Measurements from ENCODE around the gene ALDH1A1. TPM values are rescaled to one million over a fixed set of nuclear protein-coding genes. Genes with fewer than 3 reads are reported as not detected.

ALDH1A1 gene
- total RNA-seq, 1 donor from 2014 or later: 212 TPM

GRCh38 chr9:72911816-72912215 is 41.0 kb downstream of the ALDH1A1 start:
- TF ChIP-seq, protein P1, sequence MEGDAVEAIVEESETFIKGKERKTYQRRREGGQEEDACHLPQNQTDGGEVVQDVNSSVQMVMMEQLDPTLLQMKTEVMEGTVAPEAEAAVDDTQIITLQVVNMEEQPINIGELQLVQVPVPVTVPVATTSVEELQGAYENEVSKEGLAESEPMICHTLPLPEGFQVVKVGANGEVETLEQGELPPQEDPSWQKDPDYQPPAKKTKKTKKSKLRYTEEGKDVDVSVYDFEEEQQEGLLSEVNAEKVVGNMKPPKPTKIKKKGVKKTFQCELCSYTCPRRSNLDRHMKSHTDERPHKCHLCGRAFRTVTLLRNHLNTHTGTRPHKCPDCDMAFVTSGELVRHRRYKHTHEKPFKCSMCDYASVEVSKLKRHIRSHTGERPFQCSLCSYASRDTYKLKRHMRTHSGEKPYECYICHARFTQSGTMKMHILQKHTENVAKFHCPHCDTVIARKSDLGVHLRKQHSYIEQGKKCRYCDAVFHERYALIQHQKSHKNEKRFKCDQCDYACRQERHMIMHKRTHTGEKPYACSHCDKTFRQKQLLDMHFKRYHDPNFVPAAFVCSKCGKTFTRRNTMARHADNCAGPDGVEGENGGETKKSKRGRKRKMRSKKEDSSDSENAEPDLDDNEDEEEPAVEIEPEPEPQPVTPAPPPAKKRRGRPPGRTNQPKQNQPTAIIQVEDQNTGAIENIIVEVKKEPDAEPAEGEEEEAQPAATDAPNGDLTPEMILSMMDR (IDR thresholded peaks at IDR 0.05): no peak
- H3K27me3 ChIP-seq: no peaks in the 10 kb centered on the region
- no peaks in the 10 kb centered on the region for H3K9me3 ChIP-seq
- intact Hi-C loops (cut with DNase I): no loop called here
- H3K36me3 ChIP-seq: peaks cover 22% of the 10 kb centered on the region
- H3K27ac ChIP-seq: no peak overlapping the region
- ATAC-seq (no peak), DNase-seq (no peak)
- H3K4me3 ChIP-seq: no peak overlapping the region
- no peaks in the 10 kb centered on the region for H3K4me1 ChIP-seq

- no peak overlapping the region for H3K4me3 ChIP-seq
- H3K9me3 ChIP-seq: no peaks in the 10 kb centered on the region
- DNase-seq (no peak), ATAC-seq (no peak)
- intact Hi-C loops (cut with DNase I): no loop called here
- TF ChIP-seq, protein P1 (IDR thresholded peaks at IDR 0.05): no peak
- H3K27ac ChIP-seq: no peak overlapping the region
- H3K27me3 ChIP-seq: no peaks in the 10 kb centered on the region
- peaks cover 17% of the 10 kb centered on the region for H3K36me3 ChIP-seq
- H3K4me1 ChIP-seq: no peaks in the 10 kb centered on the region
Measured at GRCh38 chr9:72911247-72911775, 41.5 kb downstream of the ALDH1A1 start.

DNA sequence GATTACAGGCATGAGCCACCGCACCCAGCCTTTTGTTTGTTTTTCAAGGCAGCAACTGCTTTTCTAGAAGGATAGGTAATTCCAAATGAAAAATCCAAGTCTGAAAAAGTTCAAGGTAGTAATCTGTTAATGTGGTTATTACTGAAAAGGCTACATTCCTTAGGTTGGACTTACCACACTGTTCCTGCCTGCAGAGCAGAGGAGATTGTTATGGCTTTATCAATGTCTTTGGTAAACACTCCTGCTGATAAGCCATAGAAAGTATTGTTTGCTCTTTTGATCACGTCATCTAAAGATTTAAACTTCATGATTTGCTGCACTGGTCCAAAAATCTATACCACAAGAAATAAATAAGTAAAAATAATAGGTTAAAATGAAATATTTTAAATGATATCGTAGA is 43.4 kb downstream of the ALDH1A1 start:
- peaks cover 12% of the 10 kb centered on the region for H3K36me3 ChIP-seq
- H3K9me3 ChIP-seq: no peaks in the 10 kb centered on the region
- ATAC-seq (no peak), DNase-seq (no peak)
- no peaks in the 10 kb centered on the region for H3K27me3 ChIP-seq
- intact Hi-C loops (cut with DNase I): no loop called here
- no peak overlapping the region for H3K27ac ChIP-seq
- no peaks in the 10 kb centered on the region for H3K4me1 ChIP-seq
- no peak overlapping the region for H3K4me3 ChIP-seq
- TF ChIP-seq, protein P1 (IDR thresholded peaks at IDR 0.05): no peak

DNA sequence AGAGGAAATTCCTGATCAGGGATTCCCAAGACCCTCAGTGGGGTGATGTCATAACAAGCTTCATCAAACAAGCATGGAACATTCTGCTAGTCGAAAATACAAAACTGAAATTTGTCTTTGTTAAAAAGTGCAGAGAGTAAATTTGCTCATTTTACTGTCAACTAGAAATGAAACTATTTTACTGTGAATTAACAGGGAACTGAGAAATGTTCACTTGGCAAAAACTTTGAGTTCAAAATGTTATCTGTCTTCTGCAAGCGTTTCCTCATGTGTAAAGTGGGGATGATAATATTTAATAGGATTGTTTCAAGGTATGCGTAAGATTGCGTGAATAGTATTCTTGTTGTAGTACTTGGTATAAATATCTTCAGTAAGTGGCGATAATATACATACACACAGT is 45.4 kb downstream of the ALDH1A1 start:
- no peak for ATAC-seq
- Histone ChIP-seq H3K27me3 (no peaks in the 10 kb centered on the region), H3K9me3 (no peaks in the 10 kb centered on the region), H3K27ac (no peak overlapping the region), H3K4me1 (no peaks in the 10 kb centered on the region), H3K36me3 (peaks cover 25% of the 10 kb centered on the region), H3K4me3 (no peak overlapping the region)
- no peak for DNase-seq
- TF ChIP-seq, protein P1 (IDR thresholded peaks at IDR 0.05): no peak
- intact Hi-C loops (cut with DNase I): no loop called here

DNA sequence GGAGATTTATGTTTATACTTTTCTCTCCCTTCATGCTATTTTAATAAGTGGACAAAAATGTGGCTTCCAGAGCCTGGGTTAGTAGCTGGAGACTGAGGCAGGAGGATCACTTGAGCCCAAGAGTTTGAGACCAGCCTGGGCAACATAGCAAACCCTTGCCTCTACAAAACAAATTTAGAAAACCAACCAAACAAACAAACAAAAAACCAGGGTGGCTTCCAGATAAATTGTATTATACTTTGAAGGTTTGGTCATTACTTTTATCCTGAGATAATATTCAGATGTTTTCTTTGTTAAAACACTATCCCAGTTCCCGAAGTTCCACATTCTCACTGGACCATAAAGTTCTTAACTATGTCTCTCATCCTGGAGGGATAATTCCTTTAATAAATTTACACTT is 46.0 kb downstream of the ALDH1A1 start:
- Histone ChIP-seq H3K9me3 (no peaks in the 10 kb centered on the region), H3K4me3 (no peak overlapping the region), H3K27ac (no peak overlapping the region), H3K4me1 (no peaks in the 10 kb centered on the region), H3K27me3 (no peaks in the 10 kb centered on the region), H3K36me3 (peaks cover 29% of the 10 kb centered on the region)
- no peak for DNase-seq
- TF ChIP-seq, protein P1 (IDR thresholded peaks at IDR 0.05): no peak
- intact Hi-C loops (cut with DNase I): no loop called here
- no peak for ATAC-seq

Data from upper lobe of right lung (tissue), 1 donor.